Endometrial microvascular endothelial cells (primary cell): ENCODE measurements around the gene CDR2L. TPM values are rescaled to one million over a fixed set of nuclear protein-coding genes. Genes with fewer than 3 reads are reported as not detected.
"Not testable (repeated sequence)": the region's sequence is repeated elsewhere in the genome, so short reads cannot be mapped to it uniquely, and the experiment has no call there.

Experiments used
- in situ Hi-C: cut with HindIII; loops from 2 replicates; pipeline ENCODE4 v1.10.0; 2017; ENCODE audit warnings: low sequenced_read_pairs, low pct_unique_long_range_greater_than_20kb; ENCODE audit errors: inconsistent ontology term
- total RNA-seq: library from RNA; depleted of rRNA; stranded (reverse); fragments of >200 nt; gene quantifications from one replicate; pipeline ENCODE4 v1.2.3, GENCODE V29; 2015; ENCODE audit errors: inconsistent ontology term

CDR2L gene
- total RNA-seq, 1 donor from 2014 or later = 15.1 TPM

DNA sequence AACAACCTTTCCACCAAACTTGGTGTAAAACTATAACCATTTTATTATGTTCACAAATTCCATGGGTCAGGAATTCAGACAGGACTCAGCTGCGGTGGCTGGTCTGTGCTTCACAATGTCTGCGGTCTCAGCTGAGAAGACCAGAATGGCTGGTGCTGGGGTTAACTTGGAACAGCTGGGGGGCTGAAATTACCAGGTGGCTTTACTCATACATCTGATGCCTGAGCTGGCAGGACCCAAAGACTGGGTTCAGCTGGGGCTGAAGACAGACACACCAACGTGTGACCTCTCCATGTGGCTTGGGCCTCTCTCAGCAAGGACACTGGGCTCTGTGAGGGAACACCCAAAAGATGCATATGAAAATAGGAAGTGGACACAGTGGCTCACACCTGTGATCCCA is 9.2 kb upstream of the CDR2L start:
- in situ Hi-C loops = no loop called here

- in situ Hi-C loops = no loop called here
Measured at GRCh38 chr17:74979408-74980146, 7.9 kb upstream of the CDR2L start.

DNA sequence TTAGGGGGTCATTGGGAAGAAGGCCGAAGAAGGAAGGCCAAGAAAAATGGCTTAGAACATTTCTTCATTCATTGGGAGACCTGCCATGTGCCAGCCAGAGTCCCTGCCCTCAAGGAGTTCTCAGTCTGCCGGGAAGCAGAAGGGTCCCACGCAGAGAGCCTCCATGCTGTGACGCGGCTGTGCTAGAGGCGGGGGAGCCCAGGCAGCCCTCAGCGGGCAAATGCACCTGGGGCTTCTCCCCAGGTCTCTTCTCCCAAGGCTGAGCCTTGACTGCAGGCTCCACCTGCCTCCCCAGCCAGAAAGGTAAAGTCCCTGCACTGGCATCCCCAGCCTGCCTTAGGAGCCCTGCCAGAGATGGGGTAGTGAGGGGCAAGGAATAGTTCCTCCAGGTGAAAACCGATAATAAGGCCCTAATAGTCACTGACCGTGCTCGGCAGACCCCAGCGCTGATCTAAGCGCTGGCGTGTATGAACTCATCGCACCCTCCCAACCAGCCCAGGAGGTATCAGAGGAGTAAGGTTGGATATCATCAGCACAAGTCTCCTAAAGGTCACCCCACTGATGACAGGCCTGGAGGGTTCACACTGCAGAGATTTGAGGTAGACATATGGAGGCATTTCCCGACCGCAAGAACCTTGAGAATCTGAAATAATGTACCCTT is 6.0 kb upstream of the CDR2L start:
- in situ Hi-C loops = no loop called here

DNA sequence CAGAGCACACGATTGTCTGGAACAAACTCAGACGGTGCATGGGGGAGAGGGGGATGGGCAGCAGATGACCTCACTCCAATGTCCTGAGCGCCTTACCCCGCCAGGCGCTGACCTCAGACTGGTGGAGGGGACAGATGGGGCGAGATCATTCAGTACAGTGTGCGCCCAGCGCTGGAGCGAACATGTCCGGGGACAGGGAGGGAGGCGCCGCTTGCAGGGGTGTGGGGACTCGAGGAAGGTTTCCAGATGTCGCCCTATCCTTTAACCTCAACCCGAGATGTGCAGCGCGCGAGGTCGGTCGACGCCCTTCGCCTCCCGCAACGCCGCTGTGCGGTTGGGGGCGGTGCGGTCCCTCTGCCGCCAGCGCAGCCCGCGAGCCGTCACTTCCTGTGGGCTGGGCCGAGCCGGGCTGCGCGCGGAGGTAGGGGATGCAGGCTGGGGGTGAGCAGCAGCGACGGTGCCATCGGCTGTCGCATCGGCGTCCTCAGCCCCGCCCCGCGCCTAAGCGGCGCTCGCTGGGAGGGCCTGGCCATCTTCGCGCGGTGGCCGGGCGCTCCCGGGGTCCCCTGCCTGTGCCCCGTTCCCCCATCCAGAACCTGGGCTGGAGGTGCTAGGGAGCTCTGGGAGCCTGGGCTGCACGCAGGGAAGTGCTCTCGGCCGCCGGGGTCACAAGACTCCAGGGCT is 5.3 kb upstream of the CDR2L start:
- in situ Hi-C loops = no loop called here

DNA sequence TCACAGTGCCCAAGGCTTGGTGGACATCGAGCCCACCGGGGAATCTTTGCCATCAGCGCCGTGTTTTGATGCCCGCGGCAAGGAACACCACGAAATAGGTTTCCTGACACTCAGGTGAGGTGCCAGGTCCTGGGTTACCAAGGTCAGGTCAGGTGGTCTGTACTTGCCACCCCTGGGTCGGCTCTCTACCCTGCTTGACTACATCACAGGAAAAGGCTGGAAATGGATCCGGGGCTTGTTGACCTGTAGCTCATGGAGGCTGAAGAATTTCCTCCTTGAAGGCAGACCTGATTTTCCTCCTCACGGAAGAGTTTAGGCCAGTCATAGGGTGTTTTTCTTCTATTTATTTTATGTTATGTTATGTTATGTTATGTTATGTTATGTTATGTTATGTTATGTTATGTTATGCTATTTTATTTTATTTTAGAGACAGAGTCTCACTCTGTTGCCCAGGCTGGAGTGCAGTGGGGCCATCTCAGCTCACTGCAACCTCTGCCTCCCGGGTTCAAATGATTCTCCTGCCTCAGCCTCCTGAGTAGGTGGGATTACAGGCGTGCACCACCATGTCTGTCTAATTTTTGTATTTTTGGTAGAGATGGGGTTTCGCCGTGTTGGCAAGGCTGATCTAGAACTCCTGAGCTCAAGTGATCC is 4.6 kb upstream of the CDR2L start:
- in situ Hi-C loops = not testable (repeated sequence)

- in situ Hi-C loops = no loop called here
Measured at GRCh38 chr17:74986206-74986576, 1.2 kb upstream of the CDR2L start.

GRCh38 chr17:74987909-74988711 is 678 bp downstream of the CDR2L start:
- in situ Hi-C loops = no loop called here

GRCh38 chr17:74990581-74991105 is 3.2 kb downstream of the CDR2L start:
- in situ Hi-C loops = no loop called here

DNA sequence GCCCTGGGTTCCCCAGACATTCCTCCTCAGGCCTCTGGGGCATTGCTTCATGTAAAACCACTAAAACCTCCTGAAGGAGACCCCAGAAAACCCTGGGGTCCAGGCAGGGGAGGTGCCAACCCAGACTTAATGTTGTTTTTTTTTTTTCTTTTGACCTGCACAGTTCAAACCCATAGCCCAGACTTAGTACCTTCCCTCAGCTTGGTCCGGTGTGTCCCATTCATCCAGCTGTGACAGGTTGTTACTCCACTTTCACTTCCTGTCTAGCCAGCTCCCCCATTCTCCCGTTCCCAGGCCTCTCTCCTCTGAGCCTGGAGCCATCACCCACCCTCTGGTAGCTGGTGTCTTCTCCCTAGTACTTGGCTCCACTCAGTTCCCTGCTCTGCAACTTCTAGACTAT is 4.8 kb downstream of the CDR2L start:
- in situ Hi-C loops = no loop called here

DNA sequence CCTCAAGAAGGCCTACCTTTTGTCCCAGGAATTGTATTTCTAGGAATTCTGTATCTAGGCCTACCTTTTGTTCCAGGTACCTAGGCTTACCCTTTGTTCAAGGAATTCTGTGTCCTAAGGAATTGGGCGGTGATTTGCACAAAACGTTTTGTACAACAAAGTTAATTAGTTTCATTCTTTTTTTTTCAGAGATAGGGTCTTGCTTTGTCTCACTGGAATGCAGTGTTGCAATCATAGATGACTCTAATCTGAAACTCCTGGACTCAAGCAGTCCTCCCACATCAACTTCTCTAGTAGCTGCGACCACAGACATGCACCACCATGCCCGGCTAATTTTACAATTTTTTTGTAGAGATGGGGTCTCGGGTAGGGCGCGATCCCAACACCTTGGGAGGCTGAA is 7.0 kb downstream of the CDR2L start:
- in situ Hi-C loops = no loop called here

DNA sequence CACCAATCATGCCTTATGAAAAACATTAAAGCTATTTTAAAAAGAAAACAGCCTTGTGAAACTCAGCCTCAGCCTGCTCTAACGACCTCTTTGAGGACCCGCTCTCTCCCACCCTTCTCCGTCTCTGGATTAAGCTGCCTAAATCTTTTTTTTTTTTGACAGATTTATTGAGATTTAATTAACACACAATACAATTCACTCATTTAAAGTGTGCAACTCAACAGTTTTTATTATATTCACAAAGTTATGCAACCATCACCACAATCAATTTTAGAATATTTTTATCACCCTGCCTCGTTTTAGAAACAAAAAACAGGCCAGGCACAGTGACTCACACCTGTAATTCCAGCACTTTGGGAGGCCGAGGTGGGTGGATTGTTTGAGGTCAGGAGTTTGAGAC is 8.4 kb downstream of the CDR2L start:
- in situ Hi-C loops = no loop called here

GRCh38 chr17:74998783-74999182 is 11.4 kb downstream of the CDR2L start:
- in situ Hi-C loops = no loop called here

GRCh38 chr17:74999523-74999922 is 12.1 kb downstream of the CDR2L start:
- in situ Hi-C loops = no loop called here

- in situ Hi-C loops = no loop called here
Measured at GRCh38 chr17:75001915-75002843, 14.7 kb downstream of the CDR2L start.

DNA sequence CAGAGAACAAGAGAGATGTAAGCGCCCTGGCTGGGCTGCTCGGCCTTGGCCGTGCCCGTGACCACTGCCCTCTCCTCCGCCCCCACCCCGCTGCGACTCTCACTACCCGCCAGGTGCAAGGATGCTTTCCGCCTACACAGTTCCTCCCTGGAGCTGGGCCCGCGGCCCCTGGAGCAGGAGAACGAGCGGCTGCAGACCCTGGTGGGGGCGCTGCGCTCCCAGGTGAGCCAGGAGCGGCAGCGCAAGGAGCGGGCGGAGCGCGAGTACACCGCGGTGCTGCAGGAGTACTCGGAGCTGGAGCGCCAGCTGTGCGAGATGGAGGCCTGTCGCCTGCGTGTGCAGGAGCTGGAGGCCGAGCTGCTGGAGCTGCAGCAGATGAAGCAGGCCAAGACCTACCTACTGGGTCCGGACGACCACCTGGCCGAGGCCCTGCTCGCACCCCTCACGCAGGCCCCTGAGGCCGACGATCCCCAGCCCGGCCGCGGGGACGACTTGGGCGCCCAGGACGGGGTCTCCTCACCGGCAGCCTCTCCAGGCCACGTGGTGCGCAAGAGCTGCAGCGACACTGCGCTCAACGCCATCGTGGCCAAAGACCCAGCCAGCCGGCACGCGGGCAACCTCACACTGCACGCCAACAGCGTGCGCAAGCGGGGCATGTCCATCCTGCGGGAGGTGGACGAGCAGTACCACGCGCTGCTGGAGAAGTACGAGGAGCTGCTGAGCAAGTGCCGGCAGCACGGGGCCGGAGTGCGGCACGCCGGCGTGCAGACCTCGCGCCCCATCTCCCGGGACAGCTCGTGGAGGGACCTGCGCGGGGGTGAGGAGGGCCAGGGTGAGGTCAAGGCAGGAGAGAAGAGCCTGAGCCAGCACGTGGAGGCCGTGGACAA is 15.9 kb downstream of the CDR2L start:
- in situ Hi-C loops = no loop called here

GRCh38 chr17:75003957-75004355 is 16.5 kb downstream of the CDR2L start:
- in situ Hi-C loops = no loop called here

- in situ Hi-C loops = no loop called here
Measured at GRCh38 chr17:75004371-75004770, 16.9 kb downstream of the CDR2L start.
